SU-DHL-6 (cell line): ENCODE data around the gene CCDC85A.

Experiments used
- EZH2phosphoT487 ChIP-seq: fragments of 200-600 bp; sonication (generic), shearing (Covaris generic); conservative IDR thresholded peaks from 2 replicates; pipeline ENCODE4 v1.6.1; 2018; ENCODE audit warnings: mild to moderate bottlenecking, antibody characterized with exemption, low read length, moderate library complexity, mixed read lengths
- TF ChIP-seq, protein P1 (sequence below): fragments of 200-600 bp; sonication (generic); IDR thresholded peaks from one replicate; pipeline ENCODE4 v1.5.1; 2017; ENCODE audit warnings: antibody characterized with exemption, mild to moderate bottlenecking, low read length, moderate library complexity; ENCODE audit not compliant: insufficient read depth, poor library complexity, severe bottlenecking

DNA sequence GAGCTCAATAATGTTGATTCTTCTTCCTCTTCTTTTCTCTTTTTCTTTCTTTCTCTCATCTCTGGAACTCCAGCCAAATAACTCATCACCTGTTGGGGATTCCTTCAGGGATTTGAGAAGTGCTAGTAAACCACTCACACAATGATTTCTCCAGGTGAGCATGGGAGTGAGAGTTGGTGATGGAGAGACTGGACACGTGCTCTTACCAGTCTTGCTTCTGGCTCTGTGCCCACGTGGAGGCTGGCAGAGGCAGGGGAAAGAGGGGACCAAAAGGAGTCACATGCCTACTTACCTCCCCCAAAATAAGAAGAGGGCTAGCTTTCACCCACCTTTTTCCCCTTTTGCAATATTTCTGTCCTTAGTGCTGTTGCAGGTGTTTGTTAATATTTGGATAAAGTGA is 28.6 kb upstream of the CCDC85A start:
- TF ChIP-seq, protein P1, sequence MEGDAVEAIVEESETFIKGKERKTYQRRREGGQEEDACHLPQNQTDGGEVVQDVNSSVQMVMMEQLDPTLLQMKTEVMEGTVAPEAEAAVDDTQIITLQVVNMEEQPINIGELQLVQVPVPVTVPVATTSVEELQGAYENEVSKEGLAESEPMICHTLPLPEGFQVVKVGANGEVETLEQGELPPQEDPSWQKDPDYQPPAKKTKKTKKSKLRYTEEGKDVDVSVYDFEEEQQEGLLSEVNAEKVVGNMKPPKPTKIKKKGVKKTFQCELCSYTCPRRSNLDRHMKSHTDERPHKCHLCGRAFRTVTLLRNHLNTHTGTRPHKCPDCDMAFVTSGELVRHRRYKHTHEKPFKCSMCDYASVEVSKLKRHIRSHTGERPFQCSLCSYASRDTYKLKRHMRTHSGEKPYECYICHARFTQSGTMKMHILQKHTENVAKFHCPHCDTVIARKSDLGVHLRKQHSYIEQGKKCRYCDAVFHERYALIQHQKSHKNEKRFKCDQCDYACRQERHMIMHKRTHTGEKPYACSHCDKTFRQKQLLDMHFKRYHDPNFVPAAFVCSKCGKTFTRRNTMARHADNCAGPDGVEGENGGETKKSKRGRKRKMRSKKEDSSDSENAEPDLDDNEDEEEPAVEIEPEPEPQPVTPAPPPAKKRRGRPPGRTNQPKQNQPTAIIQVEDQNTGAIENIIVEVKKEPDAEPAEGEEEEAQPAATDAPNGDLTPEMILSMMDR = no peak
- TF ChIP-seq EZH2phosphoT487 = no peak
